ENCODE results near the gene CCDC89.

GRCh38 chr11:85647078-85647477, 38.9 kb downstream of the CCDC89 start:
- TF ChIP-seq RFX5 (IDR thresholded peaks at IDR 0.05; ENCODE audit: low read depth, low read length) (no peak), CTCF (conservative IDR thresholded peaks at IDR 0.05; ENCODE audit: low read depth, low read length) (no peak), MXI1 (IDR thresholded peaks at IDR 0.05; ENCODE audit: borderline replicate concordance, low read depth, low read length) (no peak), FOS (IDR thresholded peaks at IDR 0.05; ENCODE audit: low read depth, low read length) (no peak), POLR2A (IDR thresholded peaks at IDR 0.05; ENCODE audit: low read depth, low read length) (no peak), NFE2L2 (IDR thresholded peaks at IDR 0.05; ENCODE audit: low read depth, low read length) (no peak), BHLHE40 (IDR thresholded peaks at IDR 0.05; ENCODE audit: low read depth, low read length) (no peak), SMC3 (IDR thresholded peaks at IDR 0.05; ENCODE audit: low read depth, low read length) (no peak)
- TF ChIP-seq, protein P1, sequence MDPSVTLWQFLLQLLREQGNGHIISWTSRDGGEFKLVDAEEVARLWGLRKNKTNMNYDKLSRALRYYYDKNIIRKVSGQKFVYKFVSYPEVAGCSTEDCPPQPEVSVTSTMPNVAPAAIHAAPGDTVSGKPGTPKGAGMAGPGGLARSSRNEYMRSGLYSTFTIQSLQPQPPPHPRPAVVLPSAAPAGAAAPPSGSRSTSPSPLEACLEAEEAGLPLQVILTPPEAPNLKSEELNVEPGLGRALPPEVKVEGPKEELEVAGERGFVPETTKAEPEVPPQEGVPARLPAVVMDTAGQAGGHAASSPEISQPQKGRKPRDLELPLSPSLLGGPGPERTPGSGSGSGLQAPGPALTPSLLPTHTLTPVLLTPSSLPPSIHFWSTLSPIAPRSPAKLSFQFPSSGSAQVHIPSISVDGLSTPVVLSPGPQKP (IDR thresholded peaks at IDR 0.05; ENCODE audit: borderline replicate concordance, low read depth, low read length): no peak
- TF ChIP-seq, protein P2, sequence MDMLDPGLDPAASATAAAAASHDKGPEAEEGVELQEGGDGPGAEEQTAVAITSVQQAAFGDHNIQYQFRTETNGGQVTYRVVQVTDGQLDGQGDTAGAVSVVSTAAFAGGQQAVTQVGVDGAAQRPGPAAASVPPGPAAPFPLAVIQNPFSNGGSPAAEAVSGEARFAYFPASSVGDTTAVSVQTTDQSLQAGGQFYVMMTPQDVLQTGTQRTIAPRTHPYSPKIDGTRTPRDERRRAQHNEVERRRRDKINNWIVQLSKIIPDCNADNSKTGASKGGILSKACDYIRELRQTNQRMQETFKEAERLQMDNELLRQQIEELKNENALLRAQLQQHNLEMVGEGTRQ (IDR thresholded peaks at IDR 0.05; ENCODE audit: low read depth, low read length): no peak

All from IMR-90 (cell line).